GM12878 (cell line): ENCODE measurements around the gene LMX1B. TPM values are rescaled to one million over a fixed set of nuclear protein-coding genes. Genes with fewer than 3 reads are reported as not detected.

Experiments
- ATAC-seq: fragments of 200-7000 bp; cut with Tn5 transposase; 3 replicates; pipeline ENCODE4 v1.9.1; 2020; ENCODE audit warnings: mild to moderate bottlenecking, moderate library complexity
- BruUV-seq: library from RNA; stranded (reverse); fragments of 400-500 nt; replicated peaks from 2 replicates; lab custom pipeline; 2021; lab: Mats Ljungman, UMichigan
- CTCF ChIA-PET: fragments of 300-600 bp; sonication (Branson Sonifier 250); formaldehyde crosslinking; extraction: SDS; loops from one replicate; lab custom pipeline; 2021; ENCODE audit warnings: inconsistent platforms; lab: Yijun Ruan, JAX
- POLR2A ChIA-PET: fragments of 350-600 bp; formaldehyde crosslinking; extraction: SDS; loops from one replicate; lab custom pipeline; 2021; ENCODE audit warnings: inconsistent platforms; lab: Charles Lee
- RAD21 ChIA-PET: fragments of 300-600 bp; sonication (Branson Sonifier 250); formaldehyde crosslinking; loops from one replicate; lab custom pipeline; 2023; ENCODE audit warnings: antibody characterized with exemption; ENCODE audit not compliant: unreplicated experiment; lab: Charles Lee
- SMC1A ChIA-PET: fragments of 300-600 bp; sonication (Branson Sonifier 250); formaldehyde crosslinking; loops from one replicate; lab custom pipeline; 2023; ENCODE audit not compliant: unreplicated experiment, uncharacterized antibody; lab: Charles Lee
- DNase-seq: peaks from one replicate; pipeline ENCODE4 v3.0.0-alpha.2; 2011; ENCODE audit warnings: low read depth, low spot score
- FAIRE-seq: peaks from 3 replicates; lab custom pipeline; 2011; peaks lifted over from hg19 to GRCh38; lab: Jason Lieb, UNC
- H2AFZ ChIP-seq: 2 replicates; pipeline ENCODE4 v1.6.0; 2011; ENCODE audit warnings: low read depth, low read length, control low read depth; ENCODE audit not compliant: control insufficient read depth
- H3K27ac ChIP-seq: 2 replicates; pipeline ENCODE4 v1.5.1; 2011; ENCODE audit warnings: control low read depth; ENCODE audit not compliant: control insufficient read depth, insufficient read depth
- H3K27me3 ChIP-seq, 2 experiments: replicated peaks in 1 of 2; 2 replicates each; pipeline versions ENCODE4 v1.6.0 to v1.6.1; 2011; ENCODE audit warnings: low read length in 1 of 2; ENCODE audit not compliant: control insufficient read depth in 2 of 2, insufficient read depth in 2 of 2
- H3K36me3 ChIP-seq, 2 experiments: 2 replicates each; pipeline ENCODE4 v1.5.1; 2011; ENCODE audit warnings: low read length in 1 of 2; ENCODE audit not compliant: control insufficient read depth in 2 of 2, insufficient read depth in 2 of 2
- H3K4me1 ChIP-seq: 2 replicates; pipeline ENCODE4 v1.6.1; 2011; ENCODE audit warnings: mild to moderate bottlenecking, low read length, moderate library complexity, mixed read lengths; ENCODE audit not compliant: control insufficient read depth, insufficient read depth
- H3K4me2 ChIP-seq: 2 replicates; pipeline ENCODE4 v1.6.0; 2011; ENCODE audit warnings: control low read depth; ENCODE audit not compliant: control insufficient read depth, insufficient read depth
- H3K4me3 ChIP-seq: fragments of 200-600 bp; sonication (generic); 2 replicates; pipeline ENCODE4 v1.5.1; 2016
- H3K79me2 ChIP-seq: 2 replicates; pipeline ENCODE4 v1.6.0; 2011; ENCODE audit warnings: low read length; ENCODE audit not compliant: control insufficient read depth, insufficient read depth
- H3K9ac ChIP-seq: 2 replicates; pipeline ENCODE4 v1.8.0; 2011; ENCODE audit warnings: low read length, control low read depth, mixed read lengths; ENCODE audit not compliant: control insufficient read depth, insufficient read depth
- H3K9me3 ChIP-seq: replicated peaks from 3 replicates; pipeline ENCODE4 v1.5.1; 2011; ENCODE audit warnings: mild to moderate bottlenecking, low read length; ENCODE audit not compliant: control insufficient read depth, insufficient read depth
- H4K20me1 ChIP-seq: 2 replicates; pipeline ENCODE4 v1.6.0; 2011; ENCODE audit not compliant: control insufficient read depth, insufficient read depth
- CBX5 ChIP-seq: sonication (generic); IDR thresholded peaks from 2 replicates; pipeline ENCODE4 v1.6.1; 2016; ENCODE audit warnings: low read depth, moderate library complexity, mild to moderate bottlenecking, inconsistent platforms
- ETV6 ChIP-seq, 2 experiments: fragments of 450-650 bp in 1 of 2; IDR thresholded peaks in 1 of 2; conservative IDR thresholded peaks in 1 of 2; 2 replicates each; pipeline ENCODE4 v1.6.1; 2014; ENCODE audit warnings: antibody characterized with exemption in 1 of 2, borderline replicate concordance in 1 of 2, low read depth in 1 of 2, mild to moderate bottlenecking in 1 of 2, moderate library complexity in 1 of 2
- RFX5 ChIP-seq: IDR thresholded peaks from 2 replicates; pipeline ENCODE4 v1.6.1; 2011; ENCODE audit warnings: low read depth, low read length, improper control_type of control experiment
- TAF1 ChIP-seq: IDR thresholded peaks from 2 replicates; pipeline ENCODE4 v1.6.1; 2011; ENCODE audit warnings: mild to moderate bottlenecking, low read depth, low read length, borderline replicate concordance
- WGBS: methylation state at CpG from one replicate; pipeline ENCODE4 v1.1.6; 2016; ENCODE audit warnings: low lambda C conversion rate; ENCODE audit not compliant: insufficient replicate concordance, insufficient coverage; ENCODE audit errors: missing lambda C conversion rate; 5-methylcytosine and 5-hydroxymethylcytosine counted together
- in situ Hi-C: fragments of 300-500 bp; cut with MboI; formaldehyde crosslinking; loops from 9 replicates; pipeline ENCODE4 v1.14.3; 2018; ENCODE audit warnings: mixed read lengths
- intact Hi-C: fragments of 100-400 bp; cut with micrococcal nuclease; formaldehyde crosslinking; loops from one replicate; pipeline ENCODE4 v1.14.2; 2022; ENCODE audit not compliant: unreplicated experiment
- polyA plus RNA-seq, 11 experiments: library from polyadenylated mRNA; depleted of rRNA in 4 of 11; unstranded in 6 of 11; stranded (reverse) in 5 of 11; fragments of >200 nt; fragmentation: Nextera tagmentation in 4 of 11; fragmentation: Illumina TruSeq in 1 of 11; extraction: Ambion mirVana in 4 of 11; extraction: Trizol in 1 of 11; gene quantifications; 1 replicate in 1 of 11; 2 replicates in 10 of 11; pipeline versions ENCODE4 v1.2.1 to v1.2.3, GENCODE V29; 2011 to 2016; ENCODE audit warnings: inconsistent platforms in 2 of 11, missing spikeins in 2 of 11, low read depth in 1 of 11
- total RNA-seq, 4 experiments: library from RNA; depleted of rRNA in 3 of 4; stranded (reverse); fragments of >200 nt in 3 of 4; fragmentation: Illumina TruSeq in 1 of 4; extraction: Trizol in 1 of 4; gene quantifications; 2 replicates each; pipeline versions ENCODE4 v1.2.1 to v1.2.3, GENCODE V29; 2013 to 2021
- TF ChIP-seq, protein P1 (sequence below), 3 experiments: IDR thresholded peaks in 2 of 3; conservative IDR thresholded peaks in 1 of 3; 2 replicates each; pipeline ENCODE4 v1.5.1; 2011; ENCODE audit warnings: low read depth in 3 of 3, low read length in 3 of 3, mild to moderate bottlenecking in 3 of 3, control low read depth in 2 of 3, moderate library complexity in 2 of 3, inconsistent platforms in 1 of 3, mixed read lengths in 1 of 3; ENCODE audit not compliant: control insufficient read depth in 2 of 3, insufficient read depth in 1 of 3; ENCODE audit errors: extremely low read depth in 1 of 3
- TF ChIP-seq, protein P2 (sequence below): IDR thresholded peaks from 2 replicates; pipeline ENCODE4 v1.6.1; 2012; ENCODE audit warnings: mild to moderate bottlenecking, low read depth, low read length

LMX1B gene
- total and polyA plus RNA-seq, 10 of the 15 experiments (the other 5 are each of a cell fraction or from before 2014, with no cell fraction given) = not detected

GRCh38 chr9:126703002-126703865 is 89.5 kb downstream of the LMX1B start:
- no peaks in the 10 kb centered on the region; the same call in 1 of the 2 replicates for H4K20me1 ChIP-seq
- no peak overlapping the region for H2AFZ ChIP-seq
- no peaks in the 10 kb centered on the region for H3K4me1 ChIP-seq
- BruUV-seq = no TSS peak
- intact Hi-C loops (no loop called here), in situ Hi-C loops (no loop called here)
- DNase-seq (no peak), ATAC-seq (no peak), FAIRE-seq (no peak)
- SMC1A ChIA-PET = interaction anchor here (1.1 to 8.8 kb wide), 3 partner anchors 10 to 78 kb away, joined by 3 to 111 read pairs (median 4); no protein-coding TSS in a partner anchor
- H3K36me3 ChIP-seq = no peaks in the 10 kb centered on the region
- H3K4me3 ChIP-seq = no peak overlapping the region
- WGBS = 17% methylated on average over 14 of the region's 14 CpGs
- H3K27me3 ChIP-seq = peaks cover 0 to 3% of the 10 kb centered on the region in 2 experiments; a peak in 3 of 4 replicates
- H3K79me2 ChIP-seq = no peaks in the 10 kb centered on the region
- H3K4me2 ChIP-seq = no peak overlapping the region
- TF ChIP-seq, protein P1, sequence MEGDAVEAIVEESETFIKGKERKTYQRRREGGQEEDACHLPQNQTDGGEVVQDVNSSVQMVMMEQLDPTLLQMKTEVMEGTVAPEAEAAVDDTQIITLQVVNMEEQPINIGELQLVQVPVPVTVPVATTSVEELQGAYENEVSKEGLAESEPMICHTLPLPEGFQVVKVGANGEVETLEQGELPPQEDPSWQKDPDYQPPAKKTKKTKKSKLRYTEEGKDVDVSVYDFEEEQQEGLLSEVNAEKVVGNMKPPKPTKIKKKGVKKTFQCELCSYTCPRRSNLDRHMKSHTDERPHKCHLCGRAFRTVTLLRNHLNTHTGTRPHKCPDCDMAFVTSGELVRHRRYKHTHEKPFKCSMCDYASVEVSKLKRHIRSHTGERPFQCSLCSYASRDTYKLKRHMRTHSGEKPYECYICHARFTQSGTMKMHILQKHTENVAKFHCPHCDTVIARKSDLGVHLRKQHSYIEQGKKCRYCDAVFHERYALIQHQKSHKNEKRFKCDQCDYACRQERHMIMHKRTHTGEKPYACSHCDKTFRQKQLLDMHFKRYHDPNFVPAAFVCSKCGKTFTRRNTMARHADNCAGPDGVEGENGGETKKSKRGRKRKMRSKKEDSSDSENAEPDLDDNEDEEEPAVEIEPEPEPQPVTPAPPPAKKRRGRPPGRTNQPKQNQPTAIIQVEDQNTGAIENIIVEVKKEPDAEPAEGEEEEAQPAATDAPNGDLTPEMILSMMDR (IDR thresholded peaks at IDR 0.05 in 2 of 3, conservative IDR thresholded peaks at IDR 0.05 in 1 of 3; ENCODE audit: control insufficient read depth in 2 of 3, extremely low read depth in 1 of 3, insufficient read depth in 1 of 3, low read depth in 3 of 3, low read length in 3 of 3) = no peak
- TF ChIP-seq ETV6 (conservative IDR thresholded peaks at IDR 0.05 in 1 of 2, IDR thresholded peaks at IDR 0.05 in 1 of 2; ENCODE audit: borderline replicate concordance in 1 of 2, low read depth in 1 of 2) (no peak), TAF1 (no peak), RFX5 (no peak), CBX5 (no peak)
- TF ChIP-seq, protein P2, sequence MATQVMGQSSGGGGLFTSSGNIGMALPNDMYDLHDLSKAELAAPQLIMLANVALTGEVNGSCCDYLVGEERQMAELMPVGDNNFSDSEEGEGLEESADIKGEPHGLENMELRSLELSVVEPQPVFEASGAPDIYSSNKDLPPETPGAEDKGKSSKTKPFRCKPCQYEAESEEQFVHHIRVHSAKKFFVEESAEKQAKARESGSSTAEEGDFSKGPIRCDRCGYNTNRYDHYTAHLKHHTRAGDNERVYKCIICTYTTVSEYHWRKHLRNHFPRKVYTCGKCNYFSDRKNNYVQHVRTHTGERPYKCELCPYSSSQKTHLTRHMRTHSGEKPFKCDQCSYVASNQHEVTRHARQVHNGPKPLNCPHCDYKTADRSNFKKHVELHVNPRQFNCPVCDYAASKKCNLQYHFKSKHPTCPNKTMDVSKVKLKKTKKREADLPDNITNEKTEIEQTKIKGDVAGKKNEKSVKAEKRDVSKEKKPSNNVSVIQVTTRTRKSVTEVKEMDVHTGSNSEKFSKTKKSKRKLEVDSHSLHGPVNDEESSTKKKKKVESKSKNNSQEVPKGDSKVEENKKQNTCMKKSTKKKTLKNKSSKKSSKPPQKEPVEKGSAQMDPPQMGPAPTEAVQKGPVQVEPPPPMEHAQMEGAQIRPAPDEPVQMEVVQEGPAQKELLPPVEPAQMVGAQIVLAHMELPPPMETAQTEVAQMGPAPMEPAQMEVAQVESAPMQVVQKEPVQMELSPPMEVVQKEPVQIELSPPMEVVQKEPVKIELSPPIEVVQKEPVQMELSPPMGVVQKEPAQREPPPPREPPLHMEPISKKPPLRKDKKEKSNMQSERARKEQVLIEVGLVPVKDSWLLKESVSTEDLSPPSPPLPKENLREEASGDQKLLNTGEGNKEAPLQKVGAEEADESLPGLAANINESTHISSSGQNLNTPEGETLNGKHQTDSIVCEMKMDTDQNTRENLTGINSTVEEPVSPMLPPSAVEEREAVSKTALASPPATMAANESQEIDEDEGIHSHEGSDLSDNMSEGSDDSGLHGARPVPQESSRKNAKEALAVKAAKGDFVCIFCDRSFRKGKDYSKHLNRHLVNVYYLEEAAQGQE = no peak
- no peak overlapping the region for H3K27ac ChIP-seq
- RAD21 ChIA-PET = interaction anchor here (1.2 to 1.3 kb wide), 2 partner anchors 77 to 78 kb away, joined by 3 to 5 read pairs; no protein-coding TSS in a partner anchor
- CTCF ChIA-PET = interaction anchor here (0.6 to 15.0 kb wide), 14 partner anchors 7 to 194 kb away, joined by 3 to 445 read pairs (median 4); no protein-coding TSS in a partner anchor
- H3K9ac ChIP-seq = no peak overlapping the region
- POLR2A ChIA-PET = no interaction called here
- no peaks in the 10 kb centered on the region for H3K9me3 ChIP-seq
